A549 (cell line): ENCODE measurements around the gene SERPINA3. TPM values are rescaled to one million over a fixed set of nuclear protein-coding genes. Genes with fewer than 3 reads are reported as not detected.

Experiments used
- ATAC-seq, 2 experiments: fragments of 200-7000 bp in 1 of 2; fragments of >200 bp in 1 of 2; cut with Nextera tagmentation in 1 of 2; cut with Tn5 transposase in 1 of 2; 3 replicates each; pipeline versions ENCODE4 v1.8.0 to v1.9.1; 2018 to 2020; ENCODE audit warnings: mild to moderate bottlenecking in 1 of 2, moderate library complexity in 1 of 2
- CTCF ChIA-PET: fragments of 300-600 bp; sonication (Branson Sonifier 250); formaldehyde crosslinking; extraction: SDS; loops from one replicate; lab custom pipeline; 2021; ENCODE audit warnings: antibody characterized with exemption, inconsistent platforms; lab: Yijun Ruan, JAX
- POLR2A ChIA-PET: fragments of 350-600 bp; formaldehyde crosslinking; extraction: SDS; loops from one replicate; lab custom pipeline; 2021; ENCODE audit warnings: antibody characterized with exemption, inconsistent platforms; lab: Yijun Ruan, JAX
- DNase-seq, 2 experiments: peaks; one replicate each; pipeline versions ENCODE4 v3.0.0 to v3.0.0-alpha.2; 2011 to 2016; ENCODE audit warnings: low read depth in 1 of 2, low spot score in 1 of 2
- FAIRE-seq: peaks from 2 replicates; lab custom pipeline; 2011; peaks lifted over from hg19 to GRCh38; lab: Jason Lieb, UNC
- H3K27ac ChIP-seq, 2 experiments: fragments of >200 bp; sonication (Bioruptor Twin); formaldehyde crosslinking; 3 replicates each; pipeline ENCODE4 v1.5.1; 2016 to 2017
- H3K4me1 ChIP-seq: fragments of >200 bp; sonication (Bioruptor Twin); formaldehyde crosslinking; 3 replicates; pipeline ENCODE4 v1.6.1; 2016
- H3K4me2 ChIP-seq: fragments of >200 bp; sonication (Bioruptor Twin); formaldehyde crosslinking; 3 replicates; pipeline ENCODE4 v1.6.1; 2016
- H3K4me3 ChIP-seq: fragments of >200 bp; sonication (Bioruptor Twin); formaldehyde crosslinking; 3 replicates; pipeline ENCODE4 v1.5.1; 2016
- H3K9me3 ChIP-seq: fragments of >200 bp; sonication (Bioruptor Twin); formaldehyde crosslinking; 3 replicates; pipeline ENCODE4 v1.6.1; 2016
- ESRRA ChIP-seq: fragments of 150-350 bp; IDR thresholded peaks from 2 replicates; pipeline ENCODE4 v1.6.1; 2014; ENCODE audit warnings: mild to moderate bottlenecking, low read length, borderline replicate concordance
- FOSB ChIP-seq: fragments of 250-450 bp; sonication (Bioruptor Pico); IDR thresholded peaks from 2 replicates; pipeline ENCODE4 v1.5.0; 2020; ENCODE audit warnings: mild to moderate bottlenecking, moderate library complexity
- FOXS1 ChIP-seq: fragments of 250-450 bp; sonication (Bioruptor Pico); IDR thresholded peaks from 2 replicates; pipeline ENCODE4 v1.5.0; 2020; ENCODE audit warnings: mild to moderate bottlenecking, moderate library complexity
- GATA3 ChIP-seq: IDR thresholded peaks from 2 replicates; pipeline ENCODE4 v1.6.1; 2012; ENCODE audit warnings: borderline replicate concordance
- HOXA7 ChIP-seq: fragments of 250-450 bp; sonication (Bioruptor Pico); IDR thresholded peaks from 2 replicates; pipeline ENCODE4 v1.5.0; 2020; ENCODE audit warnings: mild to moderate bottlenecking, moderate library complexity
- HOXB5 ChIP-seq: fragments of 250-450 bp; sonication (Bioruptor Pico); IDR thresholded peaks from 2 replicates; pipeline ENCODE4 v1.5.0; 2020; ENCODE audit warnings: mild to moderate bottlenecking, moderate library complexity
- MAFK ChIP-seq: fragments of 450-650 bp; IDR thresholded peaks from 2 replicates; pipeline ENCODE4 v1.6.1; 2014; ENCODE audit not compliant: partially characterized antibody
- MAZ ChIP-seq: fragments of 150-350 bp; IDR thresholded peaks from 2 replicates; pipeline ENCODE4 v1.6.1; 2014; ENCODE audit warnings: antibody characterized with exemption, low read depth, low read length, borderline replicate concordance
- NPAS2 ChIP-seq: fragments of 250-450 bp; sonication (Bioruptor Pico); IDR thresholded peaks from 2 replicates; pipeline ENCODE4 v1.8.0; 2022; ENCODE audit warnings: mild to moderate bottlenecking, moderate library complexity, borderline replicate concordance
- POLR2A ChIP-seq: IDR thresholded peaks from 2 replicates; pipeline ENCODE4 v1.6.1; 2012; ENCODE audit warnings: mild to moderate bottlenecking, low read length
- RAD21 ChIP-seq, 2 experiments: fragments of >200 bp in 1 of 2; sonication (Bioruptor Twin) in 1 of 2; formaldehyde crosslinking in 1 of 2; IDR thresholded peaks in 1 of 2; conservative IDR thresholded peaks in 1 of 2; 2 replicates in 1 of 2; 3 replicates in 1 of 2; pipeline ENCODE4 v1.6.1; 2012 to 2018; ENCODE audit warnings: inconsistent platforms in 1 of 2
- RFX5 ChIP-seq: fragments of 450-650 bp; IDR thresholded peaks from 2 replicates; pipeline ENCODE4 v1.7.1; 2014; ENCODE audit warnings: antibody characterized with exemption, mild to moderate bottlenecking, moderate library complexity
- SREBF2 ChIP-seq: fragments of 450-650 bp; IDR thresholded peaks from 2 replicates; pipeline ENCODE4 v1.6.1; 2014; ENCODE audit warnings: mild to moderate bottlenecking, moderate library complexity
- TFCP2L1 ChIP-seq: fragments of 250-450 bp; sonication (Bioruptor Pico); IDR thresholded peaks from 2 replicates; pipeline ENCODE4 v1.5.0; 2021; ENCODE audit warnings: mild to moderate bottlenecking
- ZC3H11A ChIP-seq: fragments of 450-650 bp; IDR thresholded peaks from 2 replicates; pipeline ENCODE4 v1.6.1; 2014; ENCODE audit warnings: antibody characterized with exemption, mild to moderate bottlenecking
- ZFP36 ChIP-seq: fragments of 450-650 bp; IDR thresholded peaks from 2 replicates; pipeline ENCODE4 v1.6.1; 2014; ENCODE audit warnings: borderline replicate concordance; ENCODE audit not compliant: partially characterized antibody
- ZSCAN20 ChIP-seq: fragments of 250-450 bp; sonication (Bioruptor Pico); IDR thresholded peaks from 2 replicates; pipeline ENCODE4 v1.8.0; 2022; ENCODE audit warnings: mild to moderate bottlenecking, moderate library complexity
- WGBS: methylation state at CpG from one replicate; pipeline ENCODE4 v1.1.6; 2017; ENCODE audit errors: missing lambda C conversion rate; 5-methylcytosine and 5-hydroxymethylcytosine counted together
- polyA plus RNA-seq, 4 experiments: library from polyadenylated mRNA; depleted of rRNA in 3 of 4; stranded (reverse); fragments of >200 nt; fragmentation: RNase III in 1 of 4; extraction: RNeasy Plus Mini Kit Qiagen cat#74134 plus additional on column Dnase treatment in 1 of 4; gene quantifications; 2 replicates in 3 of 4; 3 replicates in 1 of 4; pipeline ENCODE4 v1.2.3, GENCODE V29; 2011 to 2017
- TF ChIP-seq, protein P1 (sequence below): IDR thresholded peaks from 2 replicates; pipeline ENCODE4 v1.6.1; 2012
- TF ChIP-seq, protein P2 (sequence below): fragments of 450-650 bp; IDR thresholded peaks from 2 replicates; pipeline ENCODE4 v1.6.1; 2014; ENCODE audit warnings: antibody characterized with exemption
- TF ChIP-seq, protein P3 (sequence below): fragments of >200 bp; sonication (Bioruptor Twin); formaldehyde crosslinking; IDR thresholded peaks from 3 replicates; pipeline ENCODE4 v1.5.1; 2016

SERPINA3 gene
- polyA plus RNA-seq, 2 of the 4 experiments (the other 2 are of a cell fraction): 3.1 to 9.1 TPM

DNA sequence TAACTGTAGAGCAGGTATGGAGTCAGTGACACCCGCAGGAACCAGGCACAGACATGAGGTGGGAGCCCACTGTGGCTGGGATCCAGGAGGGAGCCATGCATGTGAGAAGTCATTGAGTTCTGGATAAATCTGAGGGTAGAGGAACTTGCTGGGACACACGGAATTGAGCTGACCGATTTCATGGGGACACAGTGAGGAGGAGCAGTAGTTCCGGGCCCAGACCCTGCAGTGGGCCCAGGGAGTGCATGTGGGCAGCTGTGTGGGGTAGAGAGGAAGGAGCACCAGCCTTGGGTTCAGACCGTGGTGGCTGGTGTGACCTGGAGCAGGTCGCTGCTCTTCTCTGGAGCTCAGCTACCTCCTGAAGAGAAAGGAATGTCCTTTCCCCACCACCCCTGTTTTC lies 8.4 kb downstream of the SERPINA3 start:
- no peak for TF ChIP-seq ZSCAN20 (CRISPR knock-in tag)
- TF ChIP-seq, protein P1, sequence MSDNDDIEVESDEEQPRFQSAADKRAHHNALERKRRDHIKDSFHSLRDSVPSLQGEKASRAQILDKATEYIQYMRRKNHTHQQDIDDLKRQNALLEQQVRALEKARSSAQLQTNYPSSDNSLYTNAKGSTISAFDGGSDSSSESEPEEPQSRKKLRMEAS: no peak
- ChIA-PET POLR2A (no interaction called here), CTCF (interaction anchor here (0.9 to 1.3 kb wide), 2 partner anchors 70 to 133 kb away, joined by 3 to 4 read pairs; no protein-coding TSS in a partner anchor)
- Histone ChIP-seq H3K4me2 (no peak overlapping the region), H3K4me3 (no peak overlapping the region), H3K9me3 (peaks cover 45% of the 10 kb centered on the region), H3K4me1 (no peaks in the 10 kb centered on the region), H3K27ac (no peak overlapping the region)
- DNase-seq (no peak), ATAC-seq (no peak), FAIRE-seq (no peak)
- WGBS: 33% methylated on average over 6 of the region's 6 CpGs

DNA sequence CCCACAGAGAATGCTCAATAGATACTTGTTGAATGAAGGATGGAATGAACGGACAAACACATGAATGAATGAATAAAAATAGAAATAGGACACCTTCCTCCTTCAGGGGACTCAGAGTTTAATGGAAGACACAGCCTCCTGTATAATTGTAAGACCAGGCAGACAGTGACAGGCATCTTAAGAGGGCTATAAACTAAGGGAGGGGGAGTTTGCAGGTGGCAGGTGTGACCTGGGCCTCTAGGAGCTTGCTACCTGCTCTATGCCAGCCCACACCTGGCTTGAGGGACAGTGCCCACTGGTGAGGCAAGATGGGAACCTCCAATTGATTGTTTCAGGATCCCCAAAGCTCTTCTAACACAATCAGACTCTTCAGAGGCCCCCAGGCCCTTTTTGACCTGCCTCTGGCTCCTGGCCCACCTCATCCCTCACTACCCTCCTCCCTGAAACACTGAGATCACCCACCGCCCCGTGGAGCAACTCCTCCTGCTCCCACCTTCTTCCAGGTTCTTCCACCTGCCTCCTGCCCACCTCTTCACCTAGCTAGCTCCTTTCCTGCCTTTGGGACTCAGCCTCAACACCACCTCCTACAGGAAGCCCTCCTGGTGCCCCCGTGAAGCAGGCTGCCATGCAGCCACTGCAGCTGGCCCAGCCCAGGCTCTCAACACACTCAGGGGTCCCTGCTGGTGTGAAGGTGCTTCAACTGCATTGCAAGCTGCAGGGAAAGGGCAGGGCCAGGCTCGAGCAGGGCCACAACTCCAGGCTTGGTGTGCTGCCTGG lies 9.4 kb downstream of the SERPINA3 start:
- Histone ChIP-seq H3K4me3 (no peak overlapping the region), H3K9me3 (peaks cover 39% of the 10 kb centered on the region), H3K4me2 (no peak overlapping the region), H3K27ac (no peak overlapping the region), H3K4me1 (no peaks in the 10 kb centered on the region)
- ChIA-PET POLR2A (no interaction called here), CTCF (interaction anchor here (0.8 to 1.7 kb wide), 4 partner anchors 12 to 134 kb away, joined by 3 to 5 read pairs (median 4); no protein-coding TSS in a partner anchor)
- WGBS: 48% methylated on average over 5 of the region's 5 CpGs
- no peak for ATAC-seq
- no peak for DNase-seq
- no peak for FAIRE-seq
- TF ChIP-seq FOSB: no peak

DNA sequence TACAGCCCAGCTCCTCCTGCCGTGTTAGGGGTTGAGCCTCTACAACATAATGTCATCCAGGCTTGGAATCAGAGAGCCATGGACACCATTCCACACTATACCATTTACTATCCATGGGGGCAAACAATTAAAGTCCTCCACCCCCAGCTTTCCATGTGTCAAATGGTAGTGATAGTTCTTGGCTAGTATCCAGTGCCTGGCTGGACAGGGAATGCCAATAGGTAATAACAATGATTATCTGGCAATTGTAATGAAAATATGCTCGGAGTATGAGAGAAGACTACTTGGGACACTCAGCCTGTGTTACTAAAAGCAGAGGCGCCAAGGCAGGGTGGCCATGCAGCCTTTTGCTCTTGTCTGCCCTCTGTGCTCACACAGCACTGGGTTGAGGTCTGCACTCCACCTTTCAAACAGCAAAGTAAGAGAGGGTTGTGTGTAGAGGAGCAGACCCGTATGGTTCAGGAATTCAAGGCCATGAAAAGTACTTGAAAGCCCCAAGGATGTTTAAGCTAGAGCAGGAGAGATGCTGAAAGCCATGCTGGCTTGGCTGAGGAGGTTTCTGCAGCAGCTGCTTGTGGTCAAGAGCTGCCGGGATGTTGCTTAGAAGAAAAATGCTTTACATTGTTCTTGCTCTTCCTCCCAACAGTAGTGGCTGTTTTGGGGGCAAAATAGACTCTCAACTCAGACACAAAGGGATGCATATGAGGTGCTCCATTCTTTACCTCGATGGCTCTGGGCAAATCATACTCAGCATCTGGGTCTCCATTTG lies 10.6 kb downstream of the SERPINA3 start:
- no peak for DNase-seq
- Histone ChIP-seq H3K4me1 (no peaks in the 10 kb centered on the region), H3K27ac (no peak overlapping the region), H3K4me2 (no peak overlapping the region), H3K9me3 (peaks cover 27% of the 10 kb centered on the region), H3K4me3 (no peak overlapping the region)
- no peak for FAIRE-seq
- WGBS: 48% methylated on average over 6 of the region's 6 CpGs
- ChIA-PET POLR2A (no interaction called here), CTCF (interaction anchor here (0.7 to 1.7 kb wide), 3 partner anchors 15 to 24 kb away, joined by 3 to 5 read pairs (median 4); no protein-coding TSS in a partner anchor)
- TF ChIP-seq ZFP36 (no peak), MAZ (no peak), MAFK (no peak)
- ATAC-seq: no peak

DNA sequence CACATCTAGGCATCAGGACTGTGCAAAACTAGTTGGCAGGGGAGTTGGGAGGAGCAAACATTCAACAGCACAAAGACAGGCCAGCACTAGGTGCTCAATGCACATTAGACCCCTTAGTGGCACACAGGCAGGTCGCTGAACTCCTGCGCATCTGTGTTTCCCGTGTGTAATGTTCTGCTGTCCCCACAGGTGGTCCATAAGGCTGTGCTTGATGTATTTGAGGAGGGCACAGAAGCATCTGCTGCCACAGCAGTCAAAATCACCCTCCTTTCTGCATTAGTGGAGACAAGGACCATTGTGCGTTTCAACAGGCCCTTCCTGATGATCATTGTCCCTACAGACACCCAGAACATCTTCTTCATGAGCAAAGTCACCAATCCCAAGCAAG lies 11.2 kb downstream of the SERPINA3 start:
- Histone ChIP-seq H3K9me3 (peaks cover 21% of the 10 kb centered on the region), H3K4me1 (no peaks in the 10 kb centered on the region), H3K27ac (no peak overlapping the region), H3K4me2 (no peak overlapping the region), H3K4me3 (no peak overlapping the region)
- no peak for ATAC-seq
- TF ChIP-seq POLR2A (no peak), NPAS2 (CRISPR knock-in tag) (no peak), ESRRA (no peak), HOXB5 (CRISPR knock-in tag) (no peak), FOXS1 (CRISPR knock-in tag) (no peak), ZC3H11A (no peak), TFCP2L1 (CRISPR knock-in tag) (no peak), SREBF2 (no peak), HOXA7 (CRISPR knock-in tag) (no peak), RAD21 (conservative IDR thresholded peaks at IDR 0.05 in 1 of 2, IDR thresholded peaks at IDR 0.05 in 1 of 2) (no peak), GATA3 (no peak), RFX5 (no peak)
- TF ChIP-seq, protein P2, sequence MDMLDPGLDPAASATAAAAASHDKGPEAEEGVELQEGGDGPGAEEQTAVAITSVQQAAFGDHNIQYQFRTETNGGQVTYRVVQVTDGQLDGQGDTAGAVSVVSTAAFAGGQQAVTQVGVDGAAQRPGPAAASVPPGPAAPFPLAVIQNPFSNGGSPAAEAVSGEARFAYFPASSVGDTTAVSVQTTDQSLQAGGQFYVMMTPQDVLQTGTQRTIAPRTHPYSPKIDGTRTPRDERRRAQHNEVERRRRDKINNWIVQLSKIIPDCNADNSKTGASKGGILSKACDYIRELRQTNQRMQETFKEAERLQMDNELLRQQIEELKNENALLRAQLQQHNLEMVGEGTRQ: no peak
- TF ChIP-seq, protein P3, sequence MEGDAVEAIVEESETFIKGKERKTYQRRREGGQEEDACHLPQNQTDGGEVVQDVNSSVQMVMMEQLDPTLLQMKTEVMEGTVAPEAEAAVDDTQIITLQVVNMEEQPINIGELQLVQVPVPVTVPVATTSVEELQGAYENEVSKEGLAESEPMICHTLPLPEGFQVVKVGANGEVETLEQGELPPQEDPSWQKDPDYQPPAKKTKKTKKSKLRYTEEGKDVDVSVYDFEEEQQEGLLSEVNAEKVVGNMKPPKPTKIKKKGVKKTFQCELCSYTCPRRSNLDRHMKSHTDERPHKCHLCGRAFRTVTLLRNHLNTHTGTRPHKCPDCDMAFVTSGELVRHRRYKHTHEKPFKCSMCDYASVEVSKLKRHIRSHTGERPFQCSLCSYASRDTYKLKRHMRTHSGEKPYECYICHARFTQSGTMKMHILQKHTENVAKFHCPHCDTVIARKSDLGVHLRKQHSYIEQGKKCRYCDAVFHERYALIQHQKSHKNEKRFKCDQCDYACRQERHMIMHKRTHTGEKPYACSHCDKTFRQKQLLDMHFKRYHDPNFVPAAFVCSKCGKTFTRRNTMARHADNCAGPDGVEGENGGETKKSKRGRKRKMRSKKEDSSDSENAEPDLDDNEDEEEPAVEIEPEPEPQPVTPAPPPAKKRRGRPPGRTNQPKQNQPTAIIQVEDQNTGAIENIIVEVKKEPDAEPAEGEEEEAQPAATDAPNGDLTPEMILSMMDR: no peak
- POLR2A ChIA-PET: no interaction called here
- DNase-seq: no peak
- WGBS: 59% methylated on average over 4 of the region's 4 CpGs
- CTCF ChIA-PET: interaction anchor here (0.6 to 2.3 kb wide), 3 partner anchors 16 to 33 kb away, joined by 4 to 8 read pairs (median 4); no protein-coding TSS in a partner anchor
- FAIRE-seq: no peak
